Measurements from ENCODE around the gene CHRNA4.
"Not testable (repeated sequence)": the region's sequence is repeated elsewhere in the genome, so short reads cannot be mapped to it uniquely, and the experiment has no call there.

Gene CHRNA4

GRCh38 chr20:63347950-63348827 lies 13.0 kb downstream of the CHRNA4 start:
- DNase-seq = no peak

GRCh38 chr20:63347081-63347741 lies 13.9 kb downstream of the CHRNA4 start:
- no peak for DNase-seq

DNA sequence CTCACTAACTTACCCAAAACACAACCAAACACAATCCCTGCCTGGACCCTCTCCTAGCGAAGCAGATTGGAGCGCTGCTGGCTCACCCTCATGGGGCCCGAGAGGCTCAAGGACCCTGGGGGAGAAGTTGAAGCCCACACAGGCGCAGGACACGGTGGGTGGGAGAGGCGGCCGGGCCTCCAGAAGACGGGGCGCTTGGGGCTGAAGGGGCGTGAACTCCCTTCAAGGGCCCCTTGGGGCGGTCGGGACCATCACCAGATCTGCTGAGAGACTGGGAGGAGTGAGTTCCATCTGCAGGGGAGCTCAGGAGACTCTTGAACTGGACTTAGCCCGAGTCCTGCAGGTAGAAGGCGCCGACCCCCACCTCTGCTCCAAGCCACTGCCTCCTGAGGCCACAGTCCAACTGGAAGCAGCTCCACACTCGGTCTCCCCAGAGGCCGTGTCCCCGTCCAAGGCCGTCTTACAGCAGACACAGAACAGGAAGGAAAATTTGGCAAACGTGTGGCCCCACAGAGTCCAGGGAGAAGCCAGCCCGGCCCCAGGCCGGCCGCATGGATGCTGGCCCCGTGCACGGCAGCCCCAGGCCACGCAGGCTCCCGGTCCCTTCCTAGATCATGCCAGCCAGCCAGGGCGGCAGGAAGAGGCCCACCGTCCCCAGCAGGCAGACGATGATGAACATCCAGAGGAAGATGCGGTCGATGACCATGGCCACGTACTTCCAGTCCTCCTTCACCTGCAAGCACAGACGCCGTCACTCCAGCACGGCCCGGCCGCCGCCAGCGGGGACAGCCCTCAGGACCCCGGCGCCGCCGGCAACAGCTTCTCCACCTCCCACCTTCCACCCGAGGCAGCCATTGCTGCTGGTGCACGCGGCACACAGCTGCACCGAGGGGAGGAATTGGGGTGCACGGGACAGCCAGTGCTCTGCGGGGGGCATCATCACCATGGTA lies 14.7 kb downstream of the CHRNA4 start:
- no peak for DNase-seq

DNA sequence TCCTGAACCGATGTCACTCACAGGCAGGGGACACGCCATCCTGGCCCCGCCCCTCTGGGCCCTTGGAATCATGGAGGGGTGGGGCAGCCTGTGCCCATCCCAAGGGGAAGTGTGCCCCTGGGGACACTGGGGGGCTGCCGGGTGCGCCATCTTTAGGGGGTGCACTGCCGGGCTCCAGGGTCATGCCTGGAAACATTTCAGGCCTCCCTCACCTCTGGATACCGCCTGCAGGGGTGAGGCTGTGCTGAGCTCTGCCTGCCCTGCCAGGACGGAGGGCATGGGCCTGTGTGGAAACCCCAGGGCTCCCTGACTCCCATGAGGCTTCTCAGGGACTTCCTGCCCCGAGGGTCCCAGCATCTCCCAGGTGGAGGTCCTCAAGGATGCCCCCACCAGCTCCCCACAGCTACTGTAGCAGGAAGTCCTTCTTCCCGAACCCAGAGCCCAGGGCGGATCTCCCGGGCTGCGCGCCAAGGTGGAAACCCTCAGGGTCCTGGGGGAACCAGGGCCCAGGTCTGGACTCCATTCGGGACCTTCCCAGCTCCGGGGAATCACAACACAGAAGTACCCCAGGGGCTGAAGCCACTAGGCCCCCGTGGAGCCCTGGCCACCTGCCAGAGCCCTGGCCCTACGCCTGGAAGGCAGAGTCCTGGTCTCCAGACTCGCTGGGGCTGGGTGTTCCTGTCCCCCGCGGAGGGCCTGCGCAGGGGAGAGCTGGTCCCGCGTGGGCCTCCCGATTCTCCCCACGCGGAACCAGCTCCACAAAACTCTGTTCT lies 15.6 kb downstream of the CHRNA4 start:
- DNase-seq = no peak

DNA sequence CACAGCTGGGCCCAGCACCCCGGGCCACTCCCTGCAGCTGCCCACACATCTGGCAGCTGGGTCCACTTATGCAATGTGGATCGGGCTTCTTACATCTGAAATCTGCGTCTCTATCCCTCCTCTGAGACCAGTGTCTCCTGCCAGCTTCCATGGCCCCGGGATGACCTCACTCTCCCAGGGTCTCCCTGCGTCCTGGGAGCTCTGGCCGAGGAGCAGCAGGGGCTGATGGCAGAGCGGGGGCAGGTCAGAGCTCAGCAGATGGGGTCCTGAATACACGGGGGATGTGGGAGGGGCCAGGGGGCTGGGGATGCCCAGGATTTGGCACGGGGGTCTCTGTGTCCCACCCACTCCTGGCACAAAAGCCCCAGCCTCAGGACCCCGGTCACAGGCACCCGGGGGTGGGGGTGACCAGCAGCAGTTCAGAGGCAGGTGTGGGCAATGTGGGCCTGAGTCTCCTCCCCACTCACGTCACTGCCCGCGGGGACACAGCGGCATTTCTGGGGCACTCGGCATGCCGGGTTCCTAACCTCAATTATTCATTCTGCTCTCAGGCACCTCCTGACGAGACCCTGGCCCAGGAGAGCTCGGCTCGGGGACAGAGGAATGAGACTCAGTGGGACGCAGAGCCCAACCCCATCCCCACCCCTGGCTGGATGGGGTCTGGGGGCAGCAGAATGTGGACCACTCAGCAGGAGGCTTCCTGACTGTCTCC lies 16.4 kb downstream of the CHRNA4 start:
- no peak for DNase-seq

GRCh38 chr20:63343460-63344445 lies 17.4 kb downstream of the CHRNA4 start:
- DNase-seq = no peak

GRCh38 chr20:63342561-63343459 lies 18.3 kb downstream of the CHRNA4 start:
- no peak for DNase-seq

- DNase-seq = not testable (repeated sequence)
Measured at GRCh38 chr20:63340158-63340688, 20.9 kb downstream of the CHRNA4 start.

- not testable (repeated sequence) for DNase-seq
Measured at GRCh38 chr20:63339154-63340094, 21.7 kb downstream of the CHRNA4 start.

GRCh38 chr20:63337786-63338420 lies 23.2 kb downstream of the CHRNA4 start:
- no peak for DNase-seq

- DNase-seq = no peak
Measured at GRCh38 chr20:63336232-63336752, 24.9 kb downstream of the CHRNA4 start.

DNA sequence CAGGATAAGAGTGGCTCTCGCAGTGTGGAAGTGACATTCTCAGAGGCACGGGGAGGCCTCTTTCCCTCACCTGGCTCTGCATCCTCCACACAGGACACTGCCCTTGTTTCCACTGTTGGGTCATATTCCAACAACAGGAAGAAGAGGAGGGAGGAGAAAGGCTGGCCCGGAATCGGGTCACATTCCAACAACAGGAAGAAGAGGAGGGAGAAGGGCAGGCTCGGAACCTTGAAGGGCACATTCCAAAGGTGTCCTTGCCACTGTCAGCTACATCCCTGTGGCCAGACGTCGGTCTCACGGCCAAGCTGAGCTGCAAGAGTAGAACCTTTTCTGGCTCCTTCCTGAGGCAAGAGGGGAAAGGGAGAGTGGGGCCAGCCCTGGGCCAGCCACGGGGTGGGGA lies 25.4 kb downstream of the CHRNA4 start:
- DNase-seq = no peak

DNA sequence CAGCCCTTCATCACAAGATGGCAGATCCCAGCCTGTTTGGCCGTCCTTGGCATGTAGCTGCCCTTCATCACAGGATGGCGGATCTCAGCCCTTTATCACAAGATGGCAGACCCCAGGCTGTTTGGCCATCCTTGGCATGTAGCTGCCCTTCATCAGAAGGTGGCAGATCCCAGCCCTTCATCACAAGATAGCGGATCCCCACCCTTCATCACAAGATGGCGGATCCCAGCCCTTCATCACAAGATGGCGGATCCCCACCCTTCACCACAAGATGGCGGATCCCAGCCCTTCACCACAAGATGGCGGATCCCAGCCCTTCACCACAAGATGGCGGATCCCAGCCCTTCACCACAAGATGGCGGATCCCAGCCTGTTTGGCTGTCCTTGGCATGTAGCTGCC lies 26.1 kb downstream of the CHRNA4 start:
- DNase-seq = not testable (repeated sequence)

- no peak for DNase-seq
Measured at GRCh38 chr20:63334356-63334755, 26.8 kb downstream of the CHRNA4 start.

GRCh38 chr20:63333241-63333836 lies 27.8 kb downstream of the CHRNA4 start:
- DNase-seq = no peak

- no peak for DNase-seq
Measured at GRCh38 chr20:63332488-63333240, 28.5 kb downstream of the CHRNA4 start.

Data from NCI-H1930 (cell line).